Measurements from ENCODE around the gene GNG12. TPM values are rescaled to one million over a fixed set of nuclear protein-coding genes. Genes with fewer than 3 reads are reported as not detected.
A peak's percentile ranks its signal among the peaks of the same experiment; 100 is the strongest.

GNG12 gene
- total and polyA plus RNA-seq, 8 donors: 7.3 to 39.8 (median 21.1) TPM

- H3K4me1 ChIP-seq: peaks cover 4 to 11% (median 6%) of the 10 kb centered on the region in 3 donors
- intact Hi-C loops (cut with DNase I): loop anchor here in 2 of 3 donors (5.0 to 10.0 kb wide), 3 partner anchors 190 to 220 kb away; no protein-coding TSS in a partner anchor
- ATAC-seq (no peak), FAIRE-seq (no peak), DNase-seq (no peak)
- no peaks in the 10 kb centered on the region for H3K27me3 ChIP-seq
- H3K4me3 ChIP-seq: no peak overlapping the region
- no peak overlapping the region for H3K27ac ChIP-seq
- TF ChIP-seq CTCF (IDR thresholded peaks at IDR 0.05): no peak
- 97 to 98% methylated on average over 2 of the region's 2 CpGs for WGBS, 2 donors
- no peaks in the 10 kb centered on the region for H3K9me3 ChIP-seq
- H3K36me3 ChIP-seq: no peaks in the 10 kb centered on the region
Observed at GRCh38 chr1:67755160-67755559, 78.1 kb downstream of the GNG12 start.

- Histone ChIP-seq H3K27ac (no peak overlapping the region), H3K27me3 (no peaks in the 10 kb centered on the region), H3K36me3 (no peaks in the 10 kb centered on the region), H3K9me3 (no peaks in the 10 kb centered on the region), H3K4me3 (no peak overlapping the region), H3K4me1 (peaks cover 2 to 12% (median 6%) of the 10 kb centered on the region in 3 donors)
- 92 to 100% methylated on average over 4 of the region's 4 CpGs for WGBS, 2 donors
- DNase-seq (no peak), ATAC-seq (no peak), FAIRE-seq (no peak)
- no peak for TF ChIP-seq CTCF (IDR thresholded peaks at IDR 0.05)
- intact Hi-C loops (cut with DNase I): loop anchor here in 1 of 3 donors (10.0 kb wide), 2 partner anchors 190 to 220 kb away; no protein-coding TSS in a partner anchor
Observed at GRCh38 chr1:67754526-67754920, 78.7 kb downstream of the GNG12 start.

- Histone ChIP-seq H3K27ac (no peak overlapping the region), H3K4me3 (no peak overlapping the region), H3K36me3 (no peaks in the 10 kb centered on the region), H3K4me1 (peaks cover 8 to 16% (median 11%) of the 10 kb centered on the region in 3 donors), H3K27me3 (no peaks in the 10 kb centered on the region), H3K9me3 (no peaks in the 10 kb centered on the region)
- intact Hi-C loops (cut with DNase I): loop anchor here in 1 of 3 donors (10.0 kb wide), 2 partner anchors 189 to 219 kb away; no protein-coding TSS in a partner anchor
- FAIRE-seq: no peak
- TF ChIP-seq CTCF (IDR thresholded peaks at IDR 0.05): no peak
- WGBS, 2 donors: 89 to 90% methylated on average over 17 of the region's 17 CpGs
- no peak for ATAC-seq
- DNase-seq: no peak
Observed at GRCh38 chr1:67753776-67754525, 79.3 kb downstream of the GNG12 start.

- Histone ChIP-seq H3K36me3 (no peaks in the 10 kb centered on the region), H3K9me3 (no peaks in the 10 kb centered on the region), H3K27ac (no peak overlapping the region), H3K4me3 (no peak overlapping the region), H3K27me3 (no peaks in the 10 kb centered on the region), H3K4me1 (peaks cover 18 to 28% (median 22%) of the 10 kb centered on the region in 3 donors)
- DNase-seq: no peak
- intact Hi-C loops (cut with DNase I): loop anchor here in 1 of 3 donors (10.0 kb wide), 2 partner anchors 188 to 218 kb away; no protein-coding TSS in a partner anchor
- FAIRE-seq: no peak
- no peak for ATAC-seq
- no peak for TF ChIP-seq CTCF (IDR thresholded peaks at IDR 0.05)
- 68 to 70% methylated on average over 2 of the region's 2 CpGs for WGBS, 2 donors
Observed at GRCh38 chr1:67752306-67752705, 81.0 kb downstream of the GNG12 start.

- Histone ChIP-seq H3K27ac (peak overlapping the region in 2 of 4 donors; percentile 70 to 81), H3K4me1 (peaks cover 20 to 28% (median 25%) of the 10 kb centered on the region in 3 donors), H3K36me3 (no peaks in the 10 kb centered on the region), H3K27me3 (no peaks in the 10 kb centered on the region), H3K9me3 (no peaks in the 10 kb centered on the region), H3K4me3 (no peak overlapping the region)
- intact Hi-C loops (cut with DNase I): loop anchor here in 1 of 3 donors (10.0 kb wide), 2 partner anchors 186 to 216 kb away; no protein-coding TSS in a partner anchor
- DNase-seq (no peak), ATAC-seq (no peak), FAIRE-seq (no peak)
- TF ChIP-seq CTCF (IDR thresholded peaks at IDR 0.05): no peak
- 76 to 80% methylated on average over 1 of the region's 1 CpG for WGBS, 2 donors
Observed at GRCh38 chr1:67750691-67751054, 82.6 kb downstream of the GNG12 start.

Data from pancreas (tissue), 10 donors.